Astrocyte (in vitro differentiated cells and primary cell): ENCODE results near the gene TOR2A. TPM values are rescaled to one million over a fixed set of nuclear protein-coding genes. Genes with fewer than 3 reads are reported as not detected.

Experiments
- DNase-seq: peaks from one replicate; pipeline ENCODE4 v3.0.0-alpha.2; 2010; ENCODE audit warnings: low read depth
- FAIRE-seq: peaks from 2 replicates; lab custom pipeline; 2011; peaks lifted over from hg19 to GRCh38; lab: Jason Lieb, UNC
- H2AFZ ChIP-seq: 2 replicates; pipeline ENCODE4 v1.6.0; 2012; ENCODE audit warnings: low read depth, low read length, inconsistent platforms
- H3K27ac ChIP-seq: 2 replicates; pipeline ENCODE4 v1.5.1; 2011; ENCODE audit warnings: low read depth, low read length, inconsistent platforms
- H3K27me3 ChIP-seq: 2 replicates; pipeline ENCODE4 v1.6.0; 2011; ENCODE audit warnings: low read length, inconsistent platforms; ENCODE audit not compliant: insufficient read depth
- H3K36me3 ChIP-seq: 2 replicates; pipeline ENCODE4 v1.5.1; 2011; ENCODE audit warnings: low read length, inconsistent platforms; ENCODE audit not compliant: insufficient read depth
- H3K4me1 ChIP-seq: 2 replicates; pipeline ENCODE4 v1.5.1; 2011; ENCODE audit warnings: low read length, inconsistent platforms; ENCODE audit not compliant: insufficient read depth
- H3K4me2 ChIP-seq: 2 replicates; pipeline ENCODE4 v1.6.0; 2012; ENCODE audit warnings: low read length, inconsistent platforms
- H3K4me3 ChIP-seq: 2 replicates; pipeline ENCODE4 v1.5.1; 2011; ENCODE audit warnings: low read depth, mild to moderate bottlenecking, low read length, inconsistent platforms; ENCODE audit not compliant: insufficient read depth
- H3K79me2 ChIP-seq: 2 replicates; pipeline ENCODE4 v1.6.0; 2012; ENCODE audit warnings: mild to moderate bottlenecking, low read length, inconsistent platforms; ENCODE audit not compliant: insufficient read depth
- H3K9ac ChIP-seq: 2 replicates; pipeline ENCODE4 v1.6.0; 2012; ENCODE audit warnings: mild to moderate bottlenecking, low read length, inconsistent platforms
- H3K9me3 ChIP-seq: 2 replicates; pipeline ENCODE4 v1.5.1; 2012; ENCODE audit warnings: low read depth, mild to moderate bottlenecking, low read length, inconsistent platforms; ENCODE audit not compliant: insufficient read depth
- H4K20me1 ChIP-seq: 2 replicates; pipeline ENCODE4 v1.6.0; 2012; ENCODE audit warnings: low read length, inconsistent platforms; ENCODE audit not compliant: insufficient read depth
- H3K27ac Mint-ChIP-seq: one replicate; pipeline ENCODE4 v1.8.0; 2021; ENCODE audit warnings: mild to moderate bottlenecking, mixed read lengths; ENCODE audit not compliant: unreplicated experiment
- H3K27me3 Mint-ChIP-seq: one replicate; pipeline ENCODE4 v1.8.0; 2021; ENCODE audit warnings: low read depth, mixed read lengths; ENCODE audit not compliant: unreplicated experiment
- H3K36me3 Mint-ChIP-seq: one replicate; pipeline ENCODE4 v1.8.0; 2021; ENCODE audit warnings: low read depth, mixed read lengths; ENCODE audit not compliant: unreplicated experiment
- H3K4me1 Mint-ChIP-seq: one replicate; pipeline ENCODE4 v1.8.0; 2021; ENCODE audit warnings: low read depth, mixed read lengths; ENCODE audit not compliant: unreplicated experiment
- H3K4me3 Mint-ChIP-seq: one replicate; pipeline ENCODE4 v1.8.0; 2021; ENCODE audit warnings: mild to moderate bottlenecking, moderate library complexity, mixed read lengths; ENCODE audit not compliant: unreplicated experiment
- H3K9me3 Mint-ChIP-seq: one replicate; pipeline ENCODE4 v1.8.0; 2021; ENCODE audit warnings: mild to moderate bottlenecking, mixed read lengths; ENCODE audit not compliant: unreplicated experiment
- EZH2 ChIP-seq: IDR thresholded peaks from 2 replicates; pipeline ENCODE4 v1.6.1; 2012; ENCODE audit warnings: mild to moderate bottlenecking, low read length, inconsistent platforms; ENCODE audit not compliant: insufficient read depth
- total RNA-seq: library from RNA; stranded (reverse); gene quantifications from 2 replicates; pipeline ENCODE4 v1.2.1, GENCODE V29; 2021
- TF ChIP-seq, protein P1 (sequence below): IDR thresholded peaks from 2 replicates; pipeline ENCODE4 v1.5.1; 2011; ENCODE audit warnings: low read depth, mild to moderate bottlenecking, inconsistent platforms, low read length, moderate library complexity; ENCODE audit not compliant: insufficient read depth

The TOR2A gene
- total RNA-seq, 1 donor from 2014 or later: 7.5 TPM

DNA sequence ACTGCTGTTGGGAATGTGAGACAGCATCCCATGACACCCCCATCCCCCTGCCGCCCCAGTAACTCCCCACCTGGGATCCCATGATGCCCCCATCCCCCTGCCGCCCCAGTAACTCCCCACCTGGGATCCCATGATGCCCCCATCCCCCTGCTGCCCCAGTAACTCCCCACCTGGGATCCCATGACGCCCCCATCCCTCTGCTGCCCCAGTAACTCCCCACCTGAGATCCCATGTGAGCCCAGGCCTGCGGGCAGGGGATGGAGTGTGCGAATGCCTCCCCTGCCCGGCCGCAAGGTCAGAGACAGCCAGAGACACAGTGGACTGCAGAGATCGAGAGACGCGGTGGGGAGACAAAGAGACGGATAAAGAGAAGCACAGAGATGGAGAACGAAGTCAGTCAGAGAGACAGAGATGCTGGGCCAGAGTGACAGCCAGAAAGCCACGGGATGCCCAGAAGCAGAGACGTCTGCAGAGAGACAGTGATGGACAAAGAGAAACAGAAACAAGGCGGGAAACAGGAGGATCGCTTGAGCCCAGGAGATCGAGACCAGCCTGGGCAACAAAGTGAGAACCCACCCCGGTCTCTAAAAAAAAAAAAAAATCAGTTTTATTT, 42.4 kb upstream of the TOR2A start:
- Histone ChIP-seq H4K20me1 (no peaks in the 10 kb centered on the region), H2AFZ (no peak overlapping the region), H3K27ac (no peak overlapping the region), H3K79me2 (no peaks in the 10 kb centered on the region), H3K4me3 (no peak overlapping the region), H3K27me3 (no peaks in the 10 kb centered on the region), H3K36me3 (no peaks in the 10 kb centered on the region), H3K9me3 (no peaks in the 10 kb centered on the region), H3K9ac (no peak overlapping the region), H3K4me1 (no peaks in the 10 kb centered on the region), H3K4me2 (no peak overlapping the region)
- no peaks in the 10 kb centered on the region for H3K4me1 Mint-ChIP-seq
- no peak overlapping the region for H3K4me3 Mint-ChIP-seq
- TF ChIP-seq, protein P1, sequence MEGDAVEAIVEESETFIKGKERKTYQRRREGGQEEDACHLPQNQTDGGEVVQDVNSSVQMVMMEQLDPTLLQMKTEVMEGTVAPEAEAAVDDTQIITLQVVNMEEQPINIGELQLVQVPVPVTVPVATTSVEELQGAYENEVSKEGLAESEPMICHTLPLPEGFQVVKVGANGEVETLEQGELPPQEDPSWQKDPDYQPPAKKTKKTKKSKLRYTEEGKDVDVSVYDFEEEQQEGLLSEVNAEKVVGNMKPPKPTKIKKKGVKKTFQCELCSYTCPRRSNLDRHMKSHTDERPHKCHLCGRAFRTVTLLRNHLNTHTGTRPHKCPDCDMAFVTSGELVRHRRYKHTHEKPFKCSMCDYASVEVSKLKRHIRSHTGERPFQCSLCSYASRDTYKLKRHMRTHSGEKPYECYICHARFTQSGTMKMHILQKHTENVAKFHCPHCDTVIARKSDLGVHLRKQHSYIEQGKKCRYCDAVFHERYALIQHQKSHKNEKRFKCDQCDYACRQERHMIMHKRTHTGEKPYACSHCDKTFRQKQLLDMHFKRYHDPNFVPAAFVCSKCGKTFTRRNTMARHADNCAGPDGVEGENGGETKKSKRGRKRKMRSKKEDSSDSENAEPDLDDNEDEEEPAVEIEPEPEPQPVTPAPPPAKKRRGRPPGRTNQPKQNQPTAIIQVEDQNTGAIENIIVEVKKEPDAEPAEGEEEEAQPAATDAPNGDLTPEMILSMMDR: no peak
- TF ChIP-seq EZH2: no peak
- DNase-seq: no peak
- no peak overlapping the region for H3K27ac Mint-ChIP-seq
- no peak for FAIRE-seq
- H3K9me3 Mint-ChIP-seq: no peaks in the 10 kb centered on the region
- H3K36me3 Mint-ChIP-seq: no peaks in the 10 kb centered on the region
- peaks cover 7% of the 10 kb centered on the region for H3K27me3 Mint-ChIP-seq

DNA sequence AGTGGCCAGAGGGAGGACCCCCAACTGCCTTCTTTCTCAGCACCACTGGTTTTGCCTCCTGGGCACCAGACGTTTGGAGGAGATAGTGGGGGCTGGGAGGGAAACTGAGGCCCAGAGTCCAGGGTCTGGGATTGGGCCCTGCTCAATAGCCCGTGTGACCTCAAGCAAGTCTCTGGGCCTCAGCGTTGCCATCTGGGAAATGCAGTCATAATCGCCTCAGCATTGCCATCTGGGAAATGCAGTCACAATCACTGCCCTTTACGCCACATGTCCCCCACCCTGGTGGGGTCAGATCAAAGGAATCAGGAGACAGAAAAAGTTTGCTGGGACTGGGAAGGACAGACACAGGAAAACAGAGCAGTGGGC, 41.8 kb upstream of the TOR2A start:
- H2AFZ ChIP-seq: no peak overlapping the region
- Mint-ChIP-seq H3K4me3 (no peak overlapping the region), H3K27me3 (peaks cover 6% of the 10 kb centered on the region), H3K9me3 (no peaks in the 10 kb centered on the region), H3K27ac (no peak overlapping the region), H3K4me1 (no peaks in the 10 kb centered on the region), H3K36me3 (no peaks in the 10 kb centered on the region)
- TF ChIP-seq, protein P1: no peak
- TF ChIP-seq EZH2: no peak
- no peaks in the 10 kb centered on the region for H3K4me1 ChIP-seq
- H3K4me2 ChIP-seq: no peak overlapping the region
- H3K79me2 ChIP-seq: no peaks in the 10 kb centered on the region
- no peaks in the 10 kb centered on the region for H3K9me3 ChIP-seq
- H3K4me3 ChIP-seq: no peak overlapping the region
- DNase-seq (no peak), FAIRE-seq (no peak)
- no peaks in the 10 kb centered on the region for H3K36me3 ChIP-seq
- no peaks in the 10 kb centered on the region for H3K27me3 ChIP-seq
- H3K9ac ChIP-seq: no peak overlapping the region
- no peaks in the 10 kb centered on the region for H4K20me1 ChIP-seq
- H3K27ac ChIP-seq: no peak overlapping the region

DNA sequence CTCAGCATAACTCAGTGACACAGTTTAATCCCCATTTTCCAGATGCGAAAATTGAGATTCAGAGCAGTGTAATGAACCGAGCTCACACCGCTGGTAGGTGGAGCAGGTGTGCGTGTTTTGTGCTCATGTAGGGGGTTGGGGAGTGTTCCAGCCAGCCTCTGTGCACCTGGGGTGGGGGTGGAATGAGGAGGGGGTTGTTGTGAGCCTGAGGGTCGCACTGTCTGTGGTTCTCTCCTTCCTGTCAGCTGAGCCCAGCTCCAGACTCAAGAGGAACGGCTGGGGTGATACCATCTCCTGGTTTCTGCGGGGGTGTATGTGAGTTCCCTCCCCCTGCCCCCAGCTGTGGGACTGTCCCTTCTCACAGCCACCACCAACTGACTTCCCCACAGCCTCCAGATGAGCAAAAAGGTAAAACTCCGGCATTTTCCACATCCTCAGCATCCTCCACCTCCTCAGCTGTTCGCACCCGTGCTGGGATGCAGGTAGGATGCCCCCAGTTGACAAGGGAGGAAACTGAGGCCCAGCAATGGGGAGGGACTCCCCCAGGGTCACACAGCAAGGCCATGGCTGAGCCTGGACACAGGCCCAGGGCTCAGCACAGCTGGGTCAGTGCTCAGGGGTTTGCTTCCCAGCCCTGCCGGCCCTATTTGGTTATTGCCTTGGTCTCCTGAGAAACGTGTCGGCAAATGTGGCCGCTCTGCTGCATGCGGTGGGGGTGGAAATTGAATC, 41.3 kb upstream of the TOR2A start:
- Histone ChIP-seq H3K36me3 (no peaks in the 10 kb centered on the region), H3K9ac (no peak overlapping the region), H4K20me1 (no peaks in the 10 kb centered on the region), H3K27me3 (no peaks in the 10 kb centered on the region), H3K79me2 (no peaks in the 10 kb centered on the region), H2AFZ (no peak overlapping the region), H3K27ac (no peak overlapping the region), H3K4me2 (no peak overlapping the region), H3K4me3 (no peak overlapping the region), H3K4me1 (no peaks in the 10 kb centered on the region), H3K9me3 (no peaks in the 10 kb centered on the region)
- no peak for TF ChIP-seq EZH2
- TF ChIP-seq, protein P1: no peak
- Mint-ChIP-seq H3K4me1 (no peaks in the 10 kb centered on the region), H3K9me3 (no peaks in the 10 kb centered on the region), H3K4me3 (no peak overlapping the region), H3K27me3 (peaks cover 6% of the 10 kb centered on the region), H3K27ac (no peak overlapping the region), H3K36me3 (no peaks in the 10 kb centered on the region)
- FAIRE-seq (no peak), DNase-seq (no peak)
